Right atrium auricular region (tissue), 2 donors: ENCODE data around the gene TMC1. TPM values are rescaled to one million over a fixed set of nuclear protein-coding genes. Genes with fewer than 3 reads are reported as not detected.
"Not testable (repeated sequence)": the region's sequence is repeated elsewhere in the genome, so short reads cannot be mapped to it uniquely, and the experiment has no call there.

ENCODE experiments used
- DNase-seq: peaks from one replicate; pipeline ENCODE4 v3.0.0-alpha.2; 2019; ENCODE audit warnings: low spot score
- H3K27ac ChIP-seq, 2 donors: fragments of 200-600 bp; sonication (generic); 1 replicate in 1 of 2; 2 replicates in 1 of 2; pipeline ENCODE4 v1.5.1; 2016 to 2019
- H3K27me3 ChIP-seq, 2 donors: fragments of 200-600 bp; sonication (generic); one replicate each; pipeline versions ENCODE4 v1.5.1 to v1.6.0; 2017 to 2019
- H3K36me3 ChIP-seq: fragments of 200-600 bp; sonication (generic); one replicate; pipeline ENCODE4 v1.5.1; 2016
- H3K4me1 ChIP-seq, 2 donors: fragments of 200-600 bp; sonication (generic); one replicate each; pipeline versions ENCODE4 v1.5.1 to v1.6.0; 2017 to 2019
- H3K4me3 ChIP-seq, 2 donors: fragments of 200-600 bp; sonication (generic); 1 replicate in 1 of 2; 2 replicates in 1 of 2; pipeline ENCODE4 v1.5.1; 2017 to 2019; ENCODE audit warnings: mild to moderate bottlenecking in 1 of 2, moderate library complexity in 1 of 2
- H3K9me3 ChIP-seq, 2 donors: fragments of 200-600 bp; sonication (generic); one replicate each; pipeline ENCODE4 v1.5.1; 2019
- total RNA-seq, 2 donors: library from RNA; depleted of rRNA; stranded (reverse); fragments of >200 nt; gene quantifications; one replicate each; pipeline ENCODE4 v1.1.0, GENCODE V29; 2016
- TF ChIP-seq, protein P1 (sequence below), 2 donors: fragments of 200-600 bp; sonication (generic); IDR thresholded peaks; one replicate each; pipeline ENCODE4 v1.5.1; 2019; ENCODE audit warnings: antibody characterized with exemption in 2 of 2

TMC1 gene
- not detected for total RNA-seq

DNA sequence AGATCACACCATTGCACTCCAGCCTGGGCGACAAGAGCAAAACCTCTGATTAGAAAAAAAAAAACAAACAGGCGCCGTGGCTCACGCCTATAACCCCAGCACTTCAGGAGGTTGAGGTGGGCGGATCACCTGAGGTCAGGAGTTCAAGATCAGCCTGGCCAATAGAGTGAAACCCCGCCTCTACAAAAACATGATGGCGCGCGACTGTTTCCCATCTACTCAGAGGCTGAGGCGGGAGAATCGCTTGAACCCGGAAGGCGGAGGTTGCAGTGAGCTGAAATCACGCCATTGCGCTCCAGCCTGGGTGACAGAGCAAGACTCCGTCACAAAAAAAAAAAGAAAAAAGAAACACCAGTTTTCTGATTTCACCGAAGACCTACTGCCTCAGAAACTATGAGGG is at the start of gene TMC1:
TSS of gene TMC1 (plus strand) at position 193 of the 400 bp plus-strand sequence. CDS start 127,041 bp downstream, outside the sequence.
- not testable (repeated sequence) for H3K4me1 ChIP-seq, DNase-seq, H3K9me3 ChIP-seq, H3K27me3 ChIP-seq, H3K36me3 ChIP-seq, H3K4me3 ChIP-seq, H3K27ac ChIP-seq

DNA sequence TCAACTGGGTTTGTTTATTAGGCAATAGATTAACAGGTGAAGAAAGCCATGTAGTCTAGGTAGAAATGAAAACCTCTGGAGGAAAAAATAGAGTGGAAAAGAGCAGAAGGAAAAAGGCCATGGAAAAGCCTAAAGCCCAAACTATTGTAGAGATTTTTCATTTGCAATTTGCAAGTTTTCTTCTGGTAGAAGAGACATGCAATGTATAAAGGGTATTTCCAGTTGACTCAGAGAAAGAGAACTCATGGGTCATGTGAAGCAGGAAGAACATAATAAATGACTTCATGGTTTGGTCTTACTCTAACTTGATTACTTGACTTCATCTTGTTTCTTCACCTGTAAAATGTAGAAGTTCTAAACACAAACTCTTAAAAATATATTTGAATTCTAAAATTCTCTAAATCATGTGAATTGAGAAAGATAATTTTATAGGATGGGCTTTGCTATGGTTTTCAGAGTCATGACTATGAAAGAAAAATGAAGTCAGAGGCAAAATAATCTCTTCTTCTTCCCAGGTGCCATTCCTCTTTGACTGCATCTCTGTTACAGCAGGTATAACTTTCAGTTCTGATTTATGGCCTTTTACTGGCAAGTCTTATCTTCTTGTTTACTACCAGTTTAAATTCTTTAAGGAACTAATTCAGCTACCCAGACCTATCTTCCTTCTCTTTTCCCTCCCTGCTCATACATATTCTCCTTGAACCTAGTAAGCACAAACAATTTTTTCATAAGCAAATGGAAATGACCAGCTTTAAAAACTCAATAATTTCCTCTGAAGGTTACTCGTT is 47.7 kb upstream of the TMC1 start:
- Histone ChIP-seq H3K27ac (no peak overlapping the region), H3K4me1 (peaks cover 0 to 9% of the 10 kb centered on the region in 2 donors), H3K27me3 (no peaks in the 10 kb centered on the region), H3K9me3 (no peaks in the 10 kb centered on the region), H3K36me3 (no peaks in the 10 kb centered on the region), H3K4me3 (no peak overlapping the region)
- DNase-seq: no peak
- TF ChIP-seq, protein P1, sequence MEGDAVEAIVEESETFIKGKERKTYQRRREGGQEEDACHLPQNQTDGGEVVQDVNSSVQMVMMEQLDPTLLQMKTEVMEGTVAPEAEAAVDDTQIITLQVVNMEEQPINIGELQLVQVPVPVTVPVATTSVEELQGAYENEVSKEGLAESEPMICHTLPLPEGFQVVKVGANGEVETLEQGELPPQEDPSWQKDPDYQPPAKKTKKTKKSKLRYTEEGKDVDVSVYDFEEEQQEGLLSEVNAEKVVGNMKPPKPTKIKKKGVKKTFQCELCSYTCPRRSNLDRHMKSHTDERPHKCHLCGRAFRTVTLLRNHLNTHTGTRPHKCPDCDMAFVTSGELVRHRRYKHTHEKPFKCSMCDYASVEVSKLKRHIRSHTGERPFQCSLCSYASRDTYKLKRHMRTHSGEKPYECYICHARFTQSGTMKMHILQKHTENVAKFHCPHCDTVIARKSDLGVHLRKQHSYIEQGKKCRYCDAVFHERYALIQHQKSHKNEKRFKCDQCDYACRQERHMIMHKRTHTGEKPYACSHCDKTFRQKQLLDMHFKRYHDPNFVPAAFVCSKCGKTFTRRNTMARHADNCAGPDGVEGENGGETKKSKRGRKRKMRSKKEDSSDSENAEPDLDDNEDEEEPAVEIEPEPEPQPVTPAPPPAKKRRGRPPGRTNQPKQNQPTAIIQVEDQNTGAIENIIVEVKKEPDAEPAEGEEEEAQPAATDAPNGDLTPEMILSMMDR (IDR thresholded peaks at IDR 0.05): no peak

DNA sequence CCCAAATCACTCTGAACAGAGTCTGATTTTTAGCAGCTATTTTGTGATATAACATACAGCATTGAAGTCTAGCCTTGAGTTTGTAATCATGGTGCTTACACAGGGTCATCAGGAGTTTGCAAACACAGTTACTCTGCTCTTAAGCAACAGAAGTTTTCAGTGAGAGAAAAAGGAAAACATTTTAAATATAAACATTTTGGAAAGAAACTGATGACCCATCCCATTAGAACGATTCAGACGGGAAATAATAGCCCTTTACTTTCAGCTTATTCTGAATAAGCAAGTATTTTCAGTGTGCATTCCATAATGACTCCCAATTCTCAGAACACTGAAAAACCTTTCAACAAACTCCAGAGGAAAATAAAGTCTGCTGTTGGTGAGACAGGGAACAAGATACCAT is 46.7 kb upstream of the TMC1 start:
- Histone ChIP-seq H3K36me3 (no peaks in the 10 kb centered on the region), H3K27me3 (no peaks in the 10 kb centered on the region), H3K4me3 (no peak overlapping the region), H3K9me3 (no peaks in the 10 kb centered on the region), H3K27ac (no peak overlapping the region), H3K4me1 (peaks cover 0 to 9% of the 10 kb centered on the region in 2 donors)
- DNase-seq: no peak
- TF ChIP-seq, protein P1 (IDR thresholded peaks at IDR 0.05): no peak

DNA sequence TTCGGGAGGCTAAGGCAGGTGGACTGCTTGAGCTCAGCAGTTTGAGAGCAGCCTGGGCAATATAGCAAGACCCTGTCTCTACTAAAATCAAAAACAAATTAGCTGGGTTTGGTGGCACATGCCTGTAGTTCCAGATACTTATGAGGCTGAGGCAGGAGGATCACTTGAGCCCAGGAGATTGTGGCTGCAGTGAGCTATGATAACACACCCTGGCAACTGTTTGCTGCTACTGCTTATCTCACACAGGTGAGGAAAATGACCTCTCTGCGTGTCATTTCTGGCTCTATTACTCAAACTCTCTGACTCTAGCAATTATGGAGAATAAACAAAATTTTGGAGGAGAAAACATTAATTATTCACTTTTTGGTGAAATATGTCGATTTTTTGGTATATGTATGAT is 45.3 kb upstream of the TMC1 start:
- peaks cover 0 to 9% of the 10 kb centered on the region in 2 donors for H3K4me1 ChIP-seq
- TF ChIP-seq, protein P1 (IDR thresholded peaks at IDR 0.05): no peak
- no peaks in the 10 kb centered on the region for H3K27me3 ChIP-seq
- DNase-seq: no peak
- H3K9me3 ChIP-seq: no peaks in the 10 kb centered on the region
- H3K27ac ChIP-seq: no peak overlapping the region
- H3K36me3 ChIP-seq: no peaks in the 10 kb centered on the region
- no peak overlapping the region for H3K4me3 ChIP-seq

DNA sequence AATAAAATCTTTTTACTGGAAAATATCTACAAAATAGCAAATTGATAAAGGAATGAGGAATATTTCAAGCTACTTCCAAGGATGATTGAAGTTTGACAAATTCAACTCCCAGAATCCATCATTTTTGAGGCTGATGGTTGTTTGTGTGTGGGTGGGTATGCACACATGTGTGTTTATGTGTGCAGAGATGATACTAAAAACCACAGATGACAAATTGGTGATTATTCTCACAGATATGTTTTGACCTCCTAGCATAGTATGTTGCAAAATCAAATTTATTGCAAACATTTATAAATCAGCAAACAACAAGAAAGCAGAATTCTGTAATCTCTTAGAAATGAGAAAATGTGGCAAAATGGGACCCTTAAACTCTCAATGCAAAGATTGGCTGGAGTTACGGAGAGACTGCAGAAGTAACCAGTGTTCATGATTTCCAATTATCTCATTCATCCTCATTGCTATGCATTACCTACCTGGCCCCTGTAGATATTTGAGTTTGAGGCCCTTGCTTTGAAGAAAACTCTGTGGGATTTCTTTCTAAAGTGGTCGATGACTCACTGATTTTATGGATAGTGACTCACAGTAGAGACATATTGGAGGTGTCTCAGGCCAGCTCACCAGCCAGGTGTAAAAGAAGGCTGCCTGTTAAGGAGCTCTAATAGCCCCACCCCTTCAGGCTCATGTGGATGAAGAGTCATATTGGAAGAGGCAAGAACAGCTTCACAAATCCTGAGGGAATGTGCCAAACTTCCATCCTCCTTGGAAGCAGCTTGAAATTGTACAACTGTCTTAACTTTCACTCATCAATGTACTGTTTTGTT is 44.6 kb upstream of the TMC1 start:
- Histone ChIP-seq H3K36me3 (no peaks in the 10 kb centered on the region), H3K27ac (no peak overlapping the region), H3K4me1 (peaks cover 0 to 9% of the 10 kb centered on the region in 2 donors), H3K9me3 (no peaks in the 10 kb centered on the region), H3K4me3 (no peak overlapping the region), H3K27me3 (no peaks in the 10 kb centered on the region)
- TF ChIP-seq, protein P1 (IDR thresholded peaks at IDR 0.05): no peak
- DNase-seq: no peak

DNA sequence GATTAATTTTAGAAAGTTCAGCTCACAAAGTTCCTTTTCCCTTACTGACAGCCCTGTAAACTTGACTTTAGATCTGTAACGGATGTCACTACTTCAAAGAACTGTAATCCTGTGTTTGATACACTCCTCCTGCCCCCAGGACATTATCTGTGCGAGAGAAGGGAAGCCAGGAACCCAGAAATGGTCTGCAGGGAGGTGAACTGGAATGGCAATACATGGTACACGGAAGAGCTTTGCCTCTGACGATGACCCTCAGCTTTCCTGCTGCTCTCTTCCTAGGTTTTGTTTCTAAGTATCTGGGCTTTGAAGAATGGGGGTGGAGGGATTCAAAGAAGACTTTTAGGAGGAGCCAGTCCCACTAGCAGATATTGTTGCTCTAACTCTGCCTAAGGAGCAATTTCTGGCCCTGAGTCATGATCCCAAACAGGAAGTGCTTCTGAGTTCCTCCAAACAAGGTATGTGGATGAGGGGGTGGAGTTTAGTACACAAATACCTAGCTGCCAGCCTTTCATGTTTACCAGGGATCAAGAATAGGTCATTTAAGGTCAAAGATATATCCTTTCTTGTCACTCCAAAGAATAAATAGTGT is 43.4 kb upstream of the TMC1 start:
- Histone ChIP-seq H3K27me3 (no peaks in the 10 kb centered on the region), H3K36me3 (no peaks in the 10 kb centered on the region), H3K4me3 (no peak overlapping the region), H3K4me1 (peaks cover 0 to 9% of the 10 kb centered on the region in 2 donors), H3K9me3 (no peaks in the 10 kb centered on the region), H3K27ac (no peak overlapping the region)
- DNase-seq: no peak
- TF ChIP-seq, protein P1 (IDR thresholded peaks at IDR 0.05): no peak
